ENCODE results near the gene SOCS1. TPM values are rescaled to one million over a fixed set of nuclear protein-coding genes. Genes with fewer than 3 reads are reported as not detected.

The SOCS1 gene
- total RNA-seq, 1 donor from 2014 or later = 10.6 TPM

GRCh38 chr16:11272484-11272883, 16.5 kb upstream of the SOCS1 start:
- Mint-ChIP-seq H3K4me1 (ENCODE audit: unreplicated experiment) (peaks cover 9% of the 10 kb centered on the region), H3K36me3 (ENCODE audit: unreplicated experiment) (no peaks in the 10 kb centered on the region), H3K27ac (ENCODE audit: unreplicated experiment) (no peak overlapping the region), H3K4me3 (ENCODE audit: unreplicated experiment) (no peak overlapping the region), H3K9me3 (ENCODE audit: unreplicated experiment) (no peaks in the 10 kb centered on the region), H3K27me3 (ENCODE audit: unreplicated experiment) (peaks cover 8% of the 10 kb centered on the region)
- TF ChIP-seq, protein P1, sequence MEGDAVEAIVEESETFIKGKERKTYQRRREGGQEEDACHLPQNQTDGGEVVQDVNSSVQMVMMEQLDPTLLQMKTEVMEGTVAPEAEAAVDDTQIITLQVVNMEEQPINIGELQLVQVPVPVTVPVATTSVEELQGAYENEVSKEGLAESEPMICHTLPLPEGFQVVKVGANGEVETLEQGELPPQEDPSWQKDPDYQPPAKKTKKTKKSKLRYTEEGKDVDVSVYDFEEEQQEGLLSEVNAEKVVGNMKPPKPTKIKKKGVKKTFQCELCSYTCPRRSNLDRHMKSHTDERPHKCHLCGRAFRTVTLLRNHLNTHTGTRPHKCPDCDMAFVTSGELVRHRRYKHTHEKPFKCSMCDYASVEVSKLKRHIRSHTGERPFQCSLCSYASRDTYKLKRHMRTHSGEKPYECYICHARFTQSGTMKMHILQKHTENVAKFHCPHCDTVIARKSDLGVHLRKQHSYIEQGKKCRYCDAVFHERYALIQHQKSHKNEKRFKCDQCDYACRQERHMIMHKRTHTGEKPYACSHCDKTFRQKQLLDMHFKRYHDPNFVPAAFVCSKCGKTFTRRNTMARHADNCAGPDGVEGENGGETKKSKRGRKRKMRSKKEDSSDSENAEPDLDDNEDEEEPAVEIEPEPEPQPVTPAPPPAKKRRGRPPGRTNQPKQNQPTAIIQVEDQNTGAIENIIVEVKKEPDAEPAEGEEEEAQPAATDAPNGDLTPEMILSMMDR (IDR thresholded peaks at IDR 0.05) = no peak
- DNase-seq (ENCODE audit: extremely low spot score, unreplicated experiment) = no peak

GRCh38 chr16:11271610-11272009, 15.6 kb upstream of the SOCS1 start:
- Mint-ChIP-seq H3K27me3 (ENCODE audit: unreplicated experiment) (peaks cover 5% of the 10 kb centered on the region), H3K4me1 (ENCODE audit: unreplicated experiment) (peaks cover 9% of the 10 kb centered on the region), H3K9me3 (ENCODE audit: unreplicated experiment) (no peaks in the 10 kb centered on the region), H3K27ac (ENCODE audit: unreplicated experiment) (no peak overlapping the region), H3K4me3 (ENCODE audit: unreplicated experiment) (no peak overlapping the region), H3K36me3 (ENCODE audit: unreplicated experiment) (no peaks in the 10 kb centered on the region)
- no peak for DNase-seq (ENCODE audit: extremely low spot score, unreplicated experiment)
- TF ChIP-seq, protein P1 (IDR thresholded peaks at IDR 0.05) = no peak

DNA sequence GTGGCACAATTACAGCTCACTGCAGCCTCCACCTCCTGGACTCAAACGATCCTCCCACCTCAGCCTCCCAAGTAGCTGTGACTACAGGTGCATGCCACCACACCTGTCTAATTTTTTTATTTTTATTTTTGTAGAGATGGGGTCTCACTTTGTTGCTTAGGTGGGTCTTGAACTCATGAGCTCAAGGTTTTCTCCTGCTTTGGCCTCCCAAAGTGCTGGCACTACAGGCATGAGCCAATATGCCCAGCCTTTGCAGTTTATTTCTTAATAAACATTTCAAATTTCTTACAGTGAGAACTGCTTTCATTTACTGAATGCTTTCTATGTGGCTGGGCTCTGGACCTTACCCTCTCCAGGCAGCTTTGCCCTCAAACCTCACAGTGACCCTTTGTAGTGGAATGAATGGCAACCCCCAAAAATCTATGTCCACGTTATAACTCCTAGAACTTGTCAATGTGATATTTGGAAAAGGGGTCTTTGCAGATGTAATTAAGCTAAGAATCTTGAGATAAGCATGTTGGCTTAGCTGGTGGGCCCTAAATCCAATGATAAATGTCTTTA, 14.7 kb upstream of the SOCS1 start:
- no peak overlapping the region for H3K27ac Mint-ChIP-seq (ENCODE audit: unreplicated experiment)
- TF ChIP-seq, protein P1 (IDR thresholded peaks at IDR 0.05) = no peak
- peaks cover 4% of the 10 kb centered on the region for H3K27me3 Mint-ChIP-seq (ENCODE audit: unreplicated experiment)
- H3K36me3 Mint-ChIP-seq (ENCODE audit: unreplicated experiment) = no peaks in the 10 kb centered on the region
- no peak overlapping the region for H3K4me3 Mint-ChIP-seq (ENCODE audit: unreplicated experiment)
- H3K4me1 Mint-ChIP-seq (ENCODE audit: unreplicated experiment) = peaks cover 9% of the 10 kb centered on the region
- DNase-seq (ENCODE audit: extremely low spot score, unreplicated experiment) = no peak
- no peaks in the 10 kb centered on the region for H3K9me3 Mint-ChIP-seq (ENCODE audit: unreplicated experiment)

GRCh38 chr16:11268921-11269375, 12.9 kb upstream of the SOCS1 start, which contains the start of gene TNP2:
TSS of gene TNP2 (minus strand) at chr16:11269325. CDS start at chr16:11269262, 63 bp downstream.
- H3K36me3 Mint-ChIP-seq (ENCODE audit: unreplicated experiment) = no peaks in the 10 kb centered on the region
- no peaks in the 10 kb centered on the region for H3K9me3 Mint-ChIP-seq (ENCODE audit: unreplicated experiment)
- DNase-seq (ENCODE audit: extremely low spot score, unreplicated experiment) = no peak
- H3K4me3 Mint-ChIP-seq (ENCODE audit: unreplicated experiment) = no peak within 1 kb of the TSS
- H3K27me3 Mint-ChIP-seq (ENCODE audit: unreplicated experiment) = peaks cover 5% of the 10 kb centered on the region
- H3K27ac Mint-ChIP-seq (ENCODE audit: unreplicated experiment) = no peak within 1 kb of the TSS
- H3K4me1 Mint-ChIP-seq (ENCODE audit: unreplicated experiment) = peaks cover 7% of the 10 kb centered on the region
- TF ChIP-seq, protein P1 (IDR thresholded peaks at IDR 0.05) = no peak

DNA sequence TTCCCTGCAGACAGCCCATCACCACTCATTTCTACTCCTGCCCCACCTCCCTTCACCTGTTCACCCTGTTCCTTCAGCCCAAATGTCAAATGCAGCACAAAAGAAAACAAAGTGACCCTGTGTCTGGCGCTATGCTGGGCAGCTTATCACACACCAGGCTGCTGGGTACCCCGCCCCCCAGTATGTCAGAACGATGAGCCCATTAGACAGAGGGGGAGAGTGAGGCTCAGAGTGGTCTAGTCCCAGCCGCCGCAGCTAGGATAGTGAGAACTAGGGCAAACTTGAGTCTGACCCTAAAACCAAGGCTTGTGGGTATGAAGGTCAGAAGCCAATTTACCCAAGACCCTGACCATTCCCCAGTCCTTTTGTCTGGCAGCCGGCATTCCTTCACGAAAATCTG, 9.1 kb upstream of the SOCS1 start:
- no peak overlapping the region for H3K27ac Mint-ChIP-seq (ENCODE audit: unreplicated experiment)
- peaks cover 10% of the 10 kb centered on the region for H3K27me3 Mint-ChIP-seq (ENCODE audit: unreplicated experiment)
- no peaks in the 10 kb centered on the region for H3K9me3 Mint-ChIP-seq (ENCODE audit: unreplicated experiment)
- H3K4me1 Mint-ChIP-seq (ENCODE audit: unreplicated experiment) = no peaks in the 10 kb centered on the region
- TF ChIP-seq, protein P1 (IDR thresholded peaks at IDR 0.05) = no peak
- DNase-seq (ENCODE audit: extremely low spot score, unreplicated experiment) = no peak
- no peaks in the 10 kb centered on the region for H3K36me3 Mint-ChIP-seq (ENCODE audit: unreplicated experiment)
- no peak overlapping the region for H3K4me3 Mint-ChIP-seq (ENCODE audit: unreplicated experiment)
